ENCODE measurements around the gene NF2.

GRCh38 chr22:29578462-29579200 lies 24.8 kb upstream of the NF2 start:
- no peak for TF ChIP-seq CTCF (conservative IDR thresholded peaks at IDR 0.05; ENCODE audit: low read length)
- no peak for TF ChIP-seq EZH2phosphoT487 (IDR thresholded peaks at IDR 0.05; ENCODE audit: borderline replicate concordance)
